ENCODE measurements around the gene TRIM36. TPM values are rescaled to one million over a fixed set of nuclear protein-coding genes. Genes with fewer than 3 reads are reported as not detected.

The TRIM36 gene
- polyA plus RNA-seq, 4 donors, result 2.3 to 3.4 (median 2.9) TPM

- no peak for DNase-seq (ENCODE audit: low read depth in 4 of 4, low spot score in 3 of 4)
These were observed 750 bp downstream of the TRIM36 start for GRCh38 chr5:115168829-115169486.

- DNase-seq (ENCODE audit: low read depth in 4 of 4, low spot score in 3 of 4), result no peak
These were observed 2.8 kb downstream of the TRIM36 start for GRCh38 chr5:115166744-115167393.

- DNase-seq (ENCODE audit: low read depth in 4 of 4, low spot score in 3 of 4), result no peak
These were observed 3.9 kb downstream of the TRIM36 start for GRCh38 chr5:115165790-115166189.

GRCh38 chr5:115160975-115161475 is 8.7 kb downstream of the TRIM36 start:
- DNase-seq (ENCODE audit: low read depth in 4 of 4, low spot score in 3 of 4), result no peak

- no peak for DNase-seq (ENCODE audit: low read depth in 4 of 4, low spot score in 3 of 4)
These were observed 18.4 kb downstream of the TRIM36 start for GRCh38 chr5:115151208-115151805.

- no peak for DNase-seq (ENCODE audit: low read depth in 4 of 4, low spot score in 3 of 4)
These were observed 19.2 kb downstream of the TRIM36 start for GRCh38 chr5:115150512-115150911.

GRCh38 chr5:115147052-115147451 is 22.7 kb downstream of the TRIM36 start:
- DNase-seq (ENCODE audit: low read depth in 4 of 4, low spot score in 3 of 4), result no peak

- DNase-seq (ENCODE audit: low read depth in 4 of 4, low spot score in 3 of 4), result no peak
These were observed 33.4 kb downstream of the TRIM36 start for GRCh38 chr5:115136294-115136693.

GRCh38 chr5:115132465-115132864 is 37.2 kb downstream of the TRIM36 start:
- no peak for DNase-seq (ENCODE audit: low read depth in 4 of 4, low spot score in 3 of 4)

GRCh38 chr5:115126303-115126702 is 43.4 kb downstream of the TRIM36 start:
- no peak for DNase-seq (ENCODE audit: low read depth in 4 of 4, low spot score in 3 of 4)

- no peak for DNase-seq (ENCODE audit: low read depth in 4 of 4, low spot score in 3 of 4)
These were observed 45.0 kb downstream of the TRIM36 start for GRCh38 chr5:115124741-115125140.

- no peak for DNase-seq (ENCODE audit: low read depth in 4 of 4, low spot score in 3 of 4)
These were observed 53.7 kb downstream of the TRIM36 start for GRCh38 chr5:115116001-115116400.

GRCh38 chr5:115109840-115110239 is 59.9 kb downstream of the TRIM36 start:
- no peak for DNase-seq (ENCODE audit: low read depth in 4 of 4, low spot score in 3 of 4)

- DNase-seq (ENCODE audit: low read depth in 4 of 4, low spot score in 3 of 4), result no peak
These were observed 60.4 kb downstream of the TRIM36 start for GRCh38 chr5:115109356-115109755.

GRCh38 chr5:115100319-115100955 is 69.3 kb downstream of the TRIM36 start:
- DNase-seq (ENCODE audit: low read depth in 4 of 4, low spot score in 3 of 4), result no peak

- DNase-seq (ENCODE audit: low read depth in 4 of 4, low spot score in 3 of 4), result peak in 3 of 4 donors; percentile 12 to 26 (median 20)
These were observed 71.5 kb downstream of the TRIM36 start for GRCh38 chr5:115098041-115098702.

GRCh38 chr5:115097236-115097635 is 72.5 kb downstream of the TRIM36 start:
- DNase-seq (ENCODE audit: low read depth in 4 of 4, low spot score in 3 of 4), result no peak

GRCh38 chr5:115096034-115096769 is 73.5 kb downstream of the TRIM36 start:
- no peak for DNase-seq (ENCODE audit: low read depth in 4 of 4, low spot score in 3 of 4)

GRCh38 chr5:115087951-115088350 is 81.8 kb downstream of the TRIM36 start:
- no peak for DNase-seq (ENCODE audit: low read depth in 4 of 4, low spot score in 3 of 4)

GRCh38 chr5:115086473-115086872 is 83.2 kb downstream of the TRIM36 start:
- no peak for DNase-seq (ENCODE audit: low read depth in 4 of 4, low spot score in 3 of 4)

All from right renal pelvis (tissue), 4 donors.